NB4 (cell line): Measurements from ENCODE around the gene ANKRD11.

Experiments used
- DNase-seq: peaks from one replicate; pipeline ENCODE4 v3.0.0; 2010; ENCODE audit warnings: low read depth
- H3K4me3 ChIP-seq: one replicate; pipeline ENCODE4 v1.5.1; 2011; ENCODE audit warnings: mild to moderate bottlenecking, low read depth, low read length, moderate library complexity
- CTCF ChIP-seq: IDR thresholded peaks from one replicate; pipeline ENCODE4 v1.5.1; 2012; ENCODE audit warnings: low read depth, low read length
- MAX ChIP-seq: IDR thresholded peaks from 2 replicates; pipeline ENCODE4 v1.6.1; 2011; ENCODE audit warnings: low read depth, low read length
- MYC ChIP-seq: IDR thresholded peaks from 2 replicates; pipeline ENCODE4 v1.6.1; 2011; ENCODE audit warnings: low read depth, low read length
- POLR2A ChIP-seq: IDR thresholded peaks from 2 replicates; pipeline ENCODE4 v1.6.1; 2011; ENCODE audit warnings: mild to moderate bottlenecking; ENCODE audit not compliant: insufficient read length; ENCODE audit errors: extremely low read depth

The ANKRD11 gene

GRCh38 chr16:89522287-89522686, 31.9 kb upstream of the ANKRD11 start:
- no peak for DNase-seq
- TF ChIP-seq POLR2A (no peak), MAX (no peak), CTCF (no peak), MYC (no peak)
- H3K4me3 ChIP-seq, result no peak overlapping the region

- TF ChIP-seq MAX, result no peak
- no peak for TF ChIP-seq CTCF
- no peak for TF ChIP-seq POLR2A
- no peak for TF ChIP-seq MYC
- H3K4me3 ChIP-seq, result no peak overlapping the region
- DNase-seq, result no peak
These were observed 29.5 kb upstream of the ANKRD11 start for GRCh38 chr16:89519881-89520280.

- no peak overlapping the region for H3K4me3 ChIP-seq
- TF ChIP-seq MAX (no peak), CTCF (no peak), POLR2A (no peak), MYC (no peak)
- no peak for DNase-seq
These were observed 26.8 kb upstream of the ANKRD11 start for GRCh38 chr16:89517128-89517527.

GRCh38 chr16:89512453-89512852, 22.1 kb upstream of the ANKRD11 start:
- TF ChIP-seq POLR2A (no peak), MAX (no peak), CTCF (no peak), MYC (no peak)
- DNase-seq, result no peak
- H3K4me3 ChIP-seq, result no peak overlapping the region

- no peak for DNase-seq
- TF ChIP-seq CTCF (no peak), MAX (no peak), POLR2A (no peak), MYC (no peak)
- H3K4me3 ChIP-seq, result no peak overlapping the region
These were observed 21.0 kb upstream of the ANKRD11 start for GRCh38 chr16:89511374-89511773.

GRCh38 chr16:89510526-89510925, 20.2 kb upstream of the ANKRD11 start:
- no peak overlapping the region for H3K4me3 ChIP-seq
- no peak for TF ChIP-seq POLR2A
- no peak for TF ChIP-seq MYC
- TF ChIP-seq MAX, result no peak
- no peak for DNase-seq
